ENCODE results near the gene GAST. TPM values are rescaled to one million over a fixed set of nuclear protein-coding genes. Genes with fewer than 3 reads are reported as not detected.

GAST gene
- total and polyA plus RNA-seq, 9 of the 15 experiments (the other 6 are each of a cell fraction or from before 2014, with no cell fraction given) = not detected

DNA sequence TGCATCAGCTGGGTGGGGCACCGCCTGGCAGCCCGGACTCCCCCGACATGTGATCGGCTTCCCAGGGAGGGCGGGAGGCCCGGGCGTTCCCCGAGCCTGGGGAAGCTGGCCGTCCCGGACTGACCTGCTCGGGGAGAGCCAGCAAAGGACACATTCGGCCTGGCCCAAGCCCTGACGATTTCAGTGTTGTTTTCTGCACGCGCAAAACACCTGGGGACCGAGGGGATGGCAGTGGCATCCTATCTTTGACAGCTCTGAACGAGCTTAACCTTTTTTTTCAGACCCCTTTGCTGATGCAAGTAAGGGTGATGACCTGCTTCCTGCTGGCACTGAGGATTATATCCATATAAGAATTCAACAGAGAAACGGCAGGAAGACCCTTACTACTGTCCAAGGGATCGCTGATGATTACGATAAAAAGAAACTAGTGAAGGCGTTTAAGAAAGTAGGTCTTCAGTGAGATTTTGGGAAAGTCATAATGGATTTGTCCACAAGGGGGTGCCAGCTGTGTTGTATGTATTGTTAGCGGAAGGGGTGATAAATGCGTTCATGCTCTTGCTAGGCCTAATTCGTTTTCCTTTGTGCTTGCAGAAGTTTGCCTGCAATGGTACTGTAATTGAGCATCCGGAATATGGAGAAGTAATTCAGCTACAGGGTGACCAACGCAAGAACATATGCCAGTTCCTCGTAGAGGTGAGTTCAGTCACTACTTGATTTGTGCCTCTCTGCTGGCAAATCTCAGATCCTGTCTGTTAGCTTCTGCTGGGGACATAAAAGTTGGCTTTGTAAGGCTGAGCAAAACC lies 22.4 kb upstream of the GAST start (continued):
- TF ChIP-seq, protein P1, sequence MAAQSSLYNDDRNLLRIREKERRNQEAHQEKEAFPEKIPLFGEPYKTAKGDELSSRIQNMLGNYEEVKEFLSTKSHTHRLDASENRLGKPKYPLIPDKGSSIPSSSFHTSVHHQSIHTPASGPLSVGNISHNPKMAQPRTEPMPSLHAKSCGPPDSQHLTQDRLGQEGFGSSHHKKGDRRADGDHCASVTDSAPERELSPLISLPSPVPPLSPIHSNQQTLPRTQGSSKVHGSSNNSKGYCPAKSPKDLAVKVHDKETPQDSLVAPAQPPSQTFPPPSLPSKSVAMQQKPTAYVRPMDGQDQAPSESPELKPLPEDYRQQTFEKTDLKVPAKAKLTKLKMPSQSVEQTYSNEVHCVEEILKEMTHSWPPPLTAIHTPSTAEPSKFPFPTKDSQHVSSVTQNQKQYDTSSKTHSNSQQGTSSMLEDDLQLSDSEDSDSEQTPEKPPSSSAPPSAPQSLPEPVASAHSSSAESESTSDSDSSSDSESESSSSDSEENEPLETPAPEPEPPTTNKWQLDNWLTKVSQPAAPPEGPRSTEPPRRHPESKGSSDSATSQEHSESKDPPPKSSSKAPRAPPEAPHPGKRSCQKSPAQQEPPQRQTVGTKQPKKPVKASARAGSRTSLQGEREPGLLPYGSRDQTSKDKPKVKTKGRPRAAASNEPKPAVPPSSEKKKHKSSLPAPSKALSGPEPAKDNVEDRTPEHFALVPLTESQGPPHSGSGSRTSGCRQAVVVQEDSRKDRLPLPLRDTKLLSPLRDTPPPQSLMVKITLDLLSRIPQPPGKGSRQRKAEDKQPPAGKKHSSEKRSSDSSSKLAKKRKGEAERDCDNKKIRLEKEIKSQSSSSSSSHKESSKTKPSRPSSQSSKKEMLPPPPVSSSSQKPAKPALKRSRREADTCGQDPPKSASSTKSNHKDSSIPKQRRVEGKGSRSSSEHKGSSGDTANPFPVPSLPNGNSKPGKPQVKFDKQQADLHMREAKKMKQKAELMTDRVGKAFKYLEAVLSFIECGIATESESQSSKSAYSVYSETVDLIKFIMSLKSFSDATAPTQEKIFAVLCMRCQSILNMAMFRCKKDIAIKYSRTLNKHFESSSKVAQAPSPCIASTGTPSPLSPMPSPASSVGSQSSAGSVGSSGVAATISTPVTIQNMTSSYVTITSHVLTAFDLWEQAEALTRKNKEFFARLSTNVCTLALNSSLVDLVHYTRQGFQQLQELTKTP (IDR thresholded peaks at IDR 0.05; ENCODE audit: low read depth in 1 of 2, partially characterized antibody in 2 of 2) = peak in 1 of 2 experiments; percentile 66
- TF ChIP-seq CHD4 (IDR thresholded peaks at IDR 0.05; ENCODE audit: insufficient read depth, insufficient replicate concordance, low read depth, low read length, poor library complexity, severe bottlenecking) (no peak), RUNX1 (IDR thresholded peaks at IDR 0.05; ENCODE audit: low read depth) (no peak), ZNF197 (CRISPR knock-in tag; IDR thresholded peaks at IDR 0.05; ENCODE audit: low read depth) (no peak), TCF3 (CRISPR knock-in tag; IDR thresholded peaks at IDR 0.05) (0 out of 2 replicates have a peak, but pooled peaks have one; percentile 1), HMG20A (CRISPR knock-in tag; conservative IDR thresholded peaks at IDR 0.05) (no peak), HDAC8 (tag; IDR thresholded peaks at IDR 0.05) (no peak), XRCC4 (IDR thresholded peaks at IDR 0.05; ENCODE audit: extremely low read depth, insufficient read depth, insufficient read length) (no peak), RBM22 (IDR thresholded peaks at IDR 0.05; ENCODE audit: low read depth, low read length, poor library complexity, severe bottlenecking) (peak; percentile 98), CXXC5 (CRISPR knock-in tag; IDR thresholded peaks at IDR 0.05) (no peak), KDM4B (IDR thresholded peaks at IDR 0.05; ENCODE audit: borderline replicate concordance in 2 of 2, low read depth in 1 of 2) (no peak), ZNF384 (IDR thresholded peaks at IDR 0.05; ENCODE audit: low read depth, low read length) (no peak), HDAC2 (IDR thresholded peaks at IDR 0.05) (peak; percentile 28; the same call in 1 of the 2 replicates), SETDB1 (IDR thresholded peaks at IDR 0.05; ENCODE audit: low read length) (no peak)
- TF ChIP-seq, protein P2, sequence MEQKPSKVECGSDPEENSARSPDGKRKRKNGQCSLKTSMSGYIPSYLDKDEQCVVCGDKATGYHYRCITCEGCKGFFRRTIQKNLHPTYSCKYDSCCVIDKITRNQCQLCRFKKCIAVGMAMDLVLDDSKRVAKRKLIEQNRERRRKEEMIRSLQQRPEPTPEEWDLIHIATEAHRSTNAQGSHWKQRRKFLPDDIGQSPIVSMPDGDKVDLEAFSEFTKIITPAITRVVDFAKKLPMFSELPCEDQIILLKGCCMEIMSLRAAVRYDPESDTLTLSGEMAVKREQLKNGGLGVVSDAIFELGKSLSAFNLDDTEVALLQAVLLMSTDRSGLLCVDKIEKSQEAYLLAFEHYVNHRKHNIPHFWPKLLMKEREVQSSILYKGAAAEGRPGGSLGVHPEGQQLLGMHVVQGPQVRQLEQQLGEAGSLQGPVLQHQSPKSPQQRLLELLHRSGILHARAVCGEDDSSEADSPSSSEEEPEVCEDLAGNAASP (IDR thresholded peaks at IDR 0.05) = no peak
- TF ChIP-seq, protein P3, sequence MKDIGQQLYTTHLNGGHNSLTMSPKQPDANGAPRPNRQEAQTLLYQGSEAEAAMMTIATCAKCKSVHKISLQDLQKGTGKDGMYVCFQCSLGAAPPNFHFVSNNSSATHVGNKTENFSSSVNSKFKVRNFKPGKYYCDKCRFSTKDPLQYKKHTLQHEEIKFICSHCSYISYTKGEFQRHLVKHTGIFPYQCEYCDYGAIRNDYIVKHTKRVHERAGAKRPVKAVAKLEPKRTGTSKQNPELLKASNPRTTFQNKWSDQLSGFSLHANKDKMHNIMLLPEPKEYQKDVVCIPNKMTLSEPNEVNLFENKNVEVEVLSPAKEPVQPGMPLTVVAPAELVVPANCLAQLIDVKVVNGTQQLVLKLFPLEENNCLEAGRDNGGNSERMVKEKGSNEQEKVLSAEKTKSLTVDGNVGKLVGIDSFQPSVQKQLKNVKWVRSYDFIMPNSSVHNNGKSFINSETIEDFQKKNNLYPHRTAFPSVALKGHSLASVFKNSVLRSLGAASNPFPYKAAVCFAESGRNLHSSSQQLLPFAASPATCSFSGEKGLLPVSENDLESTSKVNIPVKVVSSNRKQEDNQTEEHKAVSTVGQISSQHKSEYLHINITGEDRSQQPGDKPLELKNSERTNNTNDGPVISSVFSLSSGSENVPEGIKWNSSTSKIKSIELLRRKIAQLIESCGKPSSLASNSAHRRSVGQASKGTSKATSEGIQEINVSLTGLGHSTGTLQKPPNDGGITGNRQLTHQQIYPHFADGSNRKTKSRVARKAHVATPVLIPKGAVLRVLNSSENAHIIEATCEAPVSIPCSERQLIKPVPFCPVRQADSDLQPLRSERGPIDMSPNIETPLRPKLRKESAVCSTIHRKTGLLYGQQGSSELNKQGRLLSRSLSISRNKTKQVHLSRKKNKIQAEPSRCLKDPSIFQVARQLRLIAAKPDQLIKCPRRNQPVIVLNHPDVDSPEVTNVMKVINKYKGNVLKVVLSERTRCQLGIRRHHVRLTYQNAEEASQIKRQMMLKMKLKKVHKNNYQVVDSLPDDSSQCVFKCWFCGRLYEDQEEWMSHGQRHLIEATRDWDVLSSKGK (CRISPR knock-in tag; IDR thresholded peaks at IDR 0.05) = no peak
- TF ChIP-seq, protein P4, sequence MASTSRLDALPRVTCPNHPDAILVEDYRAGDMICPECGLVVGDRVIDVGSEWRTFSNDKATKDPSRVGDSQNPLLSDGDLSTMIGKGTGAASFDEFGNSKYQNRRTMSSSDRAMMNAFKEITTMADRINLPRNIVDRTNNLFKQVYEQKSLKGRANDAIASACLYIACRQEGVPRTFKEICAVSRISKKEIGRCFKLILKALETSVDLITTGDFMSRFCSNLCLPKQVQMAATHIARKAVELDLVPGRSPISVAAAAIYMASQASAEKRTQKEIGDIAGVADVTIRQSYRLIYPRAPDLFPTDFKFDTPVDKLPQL (IDR thresholded peaks at IDR 0.05; ENCODE audit: extremely low read depth, insufficient read length) = no peak
